HepG2 (cell line): ENCODE results near the gene RPS6KA2. TPM values are rescaled to one million over a fixed set of nuclear protein-coding genes. Genes with fewer than 3 reads are reported as not detected.

Source experiments
- ATAC-seq: fragments of 200-7000 bp; cut with Tn5 transposase; 3 replicates; pipeline ENCODE4 v1.9.1; 2020; ENCODE audit warnings: mild to moderate bottlenecking, moderate library complexity
- BruUV-seq: library from RNA; stranded (reverse); fragments of 400-500 nt; replicated peaks from 2 replicates; lab custom pipeline; 2021; lab: Mats Ljungman, UMichigan
- CTCF ChIA-PET: fragments of 300-600 bp; formaldehyde crosslinking; extraction: SDS; loops from one replicate; lab custom pipeline; 2021; ENCODE audit warnings: low total read pairs, inconsistent platforms, low intra/inter-chr PET ratio; lab: Yijun Ruan, JAX
- POLR2A ChIA-PET: fragments of 350-600 bp; sonication (Branson Sonifier 250); formaldehyde crosslinking; loops from one replicate; lab custom pipeline; 2020; ENCODE audit warnings: antibody characterized with exemption, inconsistent platforms; lab: Yijun Ruan, JAX
- DNase-seq: peaks from one replicate; pipeline ENCODE4 v3.0.0-alpha.2; 2015; ENCODE audit warnings: low spot score
- FAIRE-seq: peaks from 3 replicates; lab custom pipeline; 2011; peaks lifted over from hg19 to GRCh38; lab: Jason Lieb, UNC
- H2AFZ ChIP-seq: one replicate; pipeline ENCODE4 v1.6.1; 2011; ENCODE audit warnings: low read length, inconsistent platforms
- H3K27ac ChIP-seq: fragments of 300-600 bp; 3 replicates; pipeline ENCODE4 v1.8.0; 2011; ENCODE audit warnings: mixed run types, mild to moderate bottlenecking, mixed read lengths, low read length, inconsistent platforms; ENCODE audit not compliant: insufficient read depth; ENCODE audit errors: extremely low read length
- H3K27me3 ChIP-seq, 2 experiments: fragments of 200-600 bp in 1 of 2; 2 replicates in 1 of 2; 3 replicates in 1 of 2; pipeline versions ENCODE4 v1.6.0 to v1.8.0; 2011; ENCODE audit warnings: low read length in 2 of 2, mild to moderate bottlenecking in 2 of 2, moderate library complexity in 2 of 2, inconsistent platforms in 1 of 2; ENCODE audit not compliant: insufficient read depth in 2 of 2, control insufficient read depth in 1 of 2
- H3K36me3 ChIP-seq, 2 experiments: fragments of 200-600 bp in 1 of 2; replicated peaks in 1 of 2; 2 replicates in 1 of 2; 3 replicates in 1 of 2; pipeline versions ENCODE4 v1.5.1 to v1.8.0; 2011; ENCODE audit warnings: low read length in 2 of 2, inconsistent platforms in 1 of 2; ENCODE audit not compliant: insufficient read depth in 2 of 2, control insufficient read depth in 1 of 2
- H3K4me1 ChIP-seq: 2 replicates; pipeline ENCODE4 v1.5.1; 2012; ENCODE audit warnings: low read length, inconsistent platforms; ENCODE audit not compliant: insufficient read depth
- H3K4me2 ChIP-seq: 2 replicates; pipeline ENCODE4 v1.6.0; 2011; ENCODE audit warnings: low read depth, low read length, inconsistent platforms
- H3K4me3 ChIP-seq, 3 experiments: fragments of 200-600 bp in 1 of 3; sonication (generic), shearing (Covaris generic) in 1 of 3; replicated peaks in 1 of 3; 2 replicates each; pipeline ENCODE4 v1.5.1; 2011 to 2016; ENCODE audit warnings: low read length in 3 of 3, inconsistent platforms in 2 of 3, low read depth in 2 of 3, mild to moderate bottlenecking in 2 of 3, control low read depth in 1 of 3, mixed read lengths in 1 of 3; ENCODE audit not compliant: insufficient read depth in 1 of 3
- H3K79me2 ChIP-seq: one replicate; pipeline ENCODE4 v1.6.1; 2011; ENCODE audit warnings: low read length, inconsistent platforms; ENCODE audit not compliant: insufficient read depth
- H3K9ac ChIP-seq: 2 replicates; pipeline ENCODE4 v1.6.0; 2011; ENCODE audit warnings: mild to moderate bottlenecking, low read depth, low read length, inconsistent platforms; ENCODE audit not compliant: insufficient read depth
- H3K9me3 ChIP-seq: 2 replicates; pipeline ENCODE4 v1.5.1; 2012; ENCODE audit warnings: mild to moderate bottlenecking, low read length
- H4K20me1 ChIP-seq: 2 replicates; pipeline ENCODE4 v1.6.0; 2011; ENCODE audit warnings: inconsistent platforms, mild to moderate bottlenecking, low read length, moderate library complexity; ENCODE audit not compliant: insufficient read depth
- MAF1 ChIP-seq: sonication (generic); formaldehyde crosslinking; IDR thresholded peaks from 2 replicates; pipeline ENCODE4 v1.5.0; 2020; ENCODE audit warnings: missing genetic modification reagents, borderline replicate concordance
- WGBS: methylation state at CpG from one replicate; pipeline ENCODE4 v1.1.6; 2017; ENCODE audit warnings: low lambda C conversion rate; 5-methylcytosine and 5-hydroxymethylcytosine counted together
- in situ Hi-C: cut with HindIII; loops from 2 replicates; pipeline ENCODE4 v1.10.0; 2017; ENCODE audit warnings: low pct_unique_long_range_greater_than_20kb; ENCODE audit not compliant: extremely low pct_ligation_motif_present
- intact Hi-C: fragments of 100-400 bp; cut with micrococcal nuclease; formaldehyde crosslinking; loops from one replicate; pipeline ENCODE4 v1.10.0; 2022; ENCODE audit not compliant: unreplicated experiment
- polyA plus RNA-seq, 8 experiments: library from polyadenylated mRNA; depleted of rRNA in 3 of 8; stranded (reverse) in 7 of 8; unstranded in 1 of 8; fragments of >200 nt; fragmentation: Illumina TruSeq in 4 of 8; extraction: Trizol in 4 of 8; gene quantifications; 2 replicates each; pipeline versions ENCODE4 v1.2.1 to v1.2.3, GENCODE V29; 2011 to 2016; ENCODE audit warnings: low read depth in 4 of 8, missing spikeins in 1 of 8, mixed read lengths in 1 of 8; ENCODE audit not compliant: insufficient read depth in 1 of 8
- total RNA-seq, 5 experiments: library from RNA; depleted of rRNA; stranded (reverse); fragments of >200 nt; fragmentation: Illumina TruSeq; extraction: Trizol; gene quantifications; 2 replicates each; pipeline ENCODE4 v1.2.3, GENCODE V29; 2016; ENCODE audit warnings: low read depth in 1 of 5
- TF ChIP-seq, protein P1 (sequence below): sonication (generic); formaldehyde crosslinking; IDR thresholded peaks from 2 replicates; pipeline ENCODE4 v1.4.0; 2020; ENCODE audit warnings: mild to moderate bottlenecking, missing genetic modification reagents
- TF ChIP-seq, protein P2 (sequence below): sonication (generic); formaldehyde crosslinking; IDR thresholded peaks from 2 replicates; pipeline ENCODE4 v1.4.0; 2020; ENCODE audit warnings: missing genetic modification reagents

RPS6KA2 gene
- total and polyA plus RNA-seq, 2 of the 13 experiments (the other 11 are each of a cell fraction or from before 2014, with no cell fraction given), result 0.22 to 0.38 TPM

DNA sequence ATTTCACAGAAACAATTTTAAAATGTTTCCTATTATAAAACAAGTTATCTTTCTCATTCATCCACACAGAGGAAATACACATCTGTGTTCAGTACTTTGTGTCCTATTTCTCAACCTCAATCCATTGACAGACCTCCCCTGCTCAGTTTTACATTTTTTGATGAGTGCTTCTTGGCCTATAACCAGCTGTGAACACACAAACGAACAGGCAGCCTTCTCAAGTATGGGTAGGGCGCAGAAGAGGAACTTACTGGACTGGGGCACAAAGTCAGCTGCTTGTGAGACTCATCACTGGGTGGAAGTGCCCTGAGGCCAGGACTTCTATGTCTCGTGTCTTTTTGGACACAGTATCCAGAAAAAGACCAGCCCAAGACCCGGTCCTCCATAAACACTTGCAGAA lies 2.8 kb downstream of the RPS6KA2 start (continued):
- TF ChIP-seq, protein P1, sequence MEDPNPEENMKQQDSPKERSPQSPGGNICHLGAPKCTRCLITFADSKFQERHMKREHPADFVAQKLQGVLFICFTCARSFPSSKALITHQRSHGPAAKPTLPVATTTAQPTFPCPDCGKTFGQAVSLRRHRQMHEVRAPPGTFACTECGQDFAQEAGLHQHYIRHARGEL (CRISPR knock-in tag), result no peak

DNA sequence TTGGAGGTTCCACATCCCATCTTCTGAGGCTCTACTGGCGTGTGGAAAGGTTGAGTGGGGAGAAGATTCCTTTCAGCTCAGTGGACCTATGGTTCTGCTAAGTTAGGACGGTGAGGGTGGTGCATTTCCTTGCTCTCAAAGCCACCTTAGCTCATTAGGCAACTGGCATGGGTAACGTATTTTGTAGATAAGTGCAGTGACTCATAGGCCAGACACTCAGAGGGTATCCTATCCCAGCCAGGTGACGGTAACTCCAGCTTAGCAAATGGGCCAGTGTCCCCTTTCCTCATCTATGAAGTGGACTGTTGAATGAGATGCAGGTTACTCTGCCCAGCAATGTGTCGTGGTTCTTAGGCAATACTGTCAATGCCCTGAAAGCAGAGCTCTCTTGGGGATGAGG lies 3.7 kb downstream of the RPS6KA2 start:
- ChIA-PET POLR2A (no interaction called here), CTCF (no interaction called here)
- Histone ChIP-seq H3K4me3 (no peak overlapping the region), H3K9ac (no peak overlapping the region), H2AFZ (no peak overlapping the region), H3K79me2 (no peaks in the 10 kb centered on the region), H3K27me3 (peaks cover 10 to 59% of the 10 kb centered on the region in 2 experiments), H3K27ac (no peak overlapping the region), H4K20me1 (no peaks in the 10 kb centered on the region; the same call in 1 of the 2 replicates), H3K4me1 (peaks cover 9% of the 10 kb centered on the region), H3K4me2 (no peak overlapping the region), H3K9me3 (no peaks in the 10 kb centered on the region), H3K36me3 (no peaks in the 10 kb centered on the region)
- ATAC-seq (no peak), DNase-seq (no peak), FAIRE-seq (no peak)
- TF ChIP-seq, protein P2, sequence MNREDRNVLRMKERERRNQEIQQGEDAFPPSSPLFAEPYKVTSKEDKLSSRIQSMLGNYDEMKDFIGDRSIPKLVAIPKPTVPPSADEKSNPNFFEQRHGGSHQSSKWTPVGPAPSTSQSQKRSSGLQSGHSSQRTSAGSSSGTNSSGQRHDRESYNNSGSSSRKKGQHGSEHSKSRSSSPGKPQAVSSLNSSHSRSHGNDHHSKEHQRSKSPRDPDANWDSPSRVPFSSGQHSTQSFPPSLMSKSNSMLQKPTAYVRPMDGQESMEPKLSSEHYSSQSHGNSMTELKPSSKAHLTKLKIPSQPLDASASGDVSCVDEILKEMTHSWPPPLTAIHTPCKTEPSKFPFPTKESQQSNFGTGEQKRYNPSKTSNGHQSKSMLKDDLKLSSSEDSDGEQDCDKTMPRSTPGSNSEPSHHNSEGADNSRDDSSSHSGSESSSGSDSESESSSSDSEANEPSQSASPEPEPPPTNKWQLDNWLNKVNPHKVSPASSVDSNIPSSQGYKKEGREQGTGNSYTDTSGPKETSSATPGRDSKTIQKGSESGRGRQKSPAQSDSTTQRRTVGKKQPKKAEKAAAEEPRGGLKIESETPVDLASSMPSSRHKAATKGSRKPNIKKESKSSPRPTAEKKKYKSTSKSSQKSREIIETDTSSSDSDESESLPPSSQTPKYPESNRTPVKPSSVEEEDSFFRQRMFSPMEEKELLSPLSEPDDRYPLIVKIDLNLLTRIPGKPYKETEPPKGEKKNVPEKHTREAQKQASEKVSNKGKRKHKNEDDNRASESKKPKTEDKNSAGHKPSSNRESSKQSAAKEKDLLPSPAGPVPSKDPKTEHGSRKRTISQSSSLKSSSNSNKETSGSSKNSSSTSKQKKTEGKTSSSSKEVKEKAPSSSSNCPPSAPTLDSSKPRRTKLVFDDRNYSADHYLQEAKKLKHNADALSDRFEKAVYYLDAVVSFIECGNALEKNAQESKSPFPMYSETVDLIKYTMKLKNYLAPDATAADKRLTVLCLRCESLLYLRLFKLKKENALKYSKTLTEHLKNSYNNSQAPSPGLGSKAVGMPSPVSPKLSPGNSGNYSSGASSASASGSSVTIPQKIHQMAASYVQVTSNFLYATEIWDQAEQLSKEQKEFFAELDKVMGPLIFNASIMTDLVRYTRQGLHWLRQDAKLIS (CRISPR knock-in tag), result no peak
- no peak for TF ChIP-seq MAF1 (CRISPR knock-in tag)
- in situ Hi-C loops, result no loop called here
- intact Hi-C loops, result no loop called here
- BruUV-seq, result no TSS peak
- 12% methylated on average over 4 of the region's 5 CpGs for WGBS
